GM23338 (cell line): ENCODE results near the gene NTF3. TPM values are rescaled to one million over a fixed set of nuclear protein-coding genes. Genes with fewer than 3 reads are reported as not detected.

Experiments used
- ATAC-seq: fragments of 200-7000 bp; cut with Tn5 transposase; 3 replicates; pipeline ENCODE4 v1.9.1; 2020
- DNase-seq: peaks from one replicate; pipeline ENCODE4 v3.0.0-alpha.2; 2015; ENCODE audit warnings: low spot score
- H2AFZ ChIP-seq: fragments of 200-600 bp; sonication (generic); 2 replicates; pipeline ENCODE4 v1.8.0; 2016; ENCODE audit warnings: antibody characterized with exemption, mild to moderate bottlenecking, moderate library complexity
- H3F3A ChIP-seq: fragments of 200-600 bp; sonication (generic); replicated peaks from 2 replicates; pipeline ENCODE4 v1.8.0; 2017; ENCODE audit warnings: antibody characterized with exemption, mixed run types, low read depth
- H3K27ac ChIP-seq: fragments of 200-600 bp; sonication (generic); 2 replicates; pipeline ENCODE4 v1.6.1; 2016; ENCODE audit warnings: low read depth
- H3K27me3 ChIP-seq: fragments of 200-600 bp; sonication (generic); 2 replicates; pipeline ENCODE4 v1.8.0; 2016; ENCODE audit warnings: mild to moderate bottlenecking, mixed run types, moderate library complexity; ENCODE audit not compliant: insufficient read depth
- H3K36me3 ChIP-seq: fragments of 200-600 bp; sonication (generic); 2 replicates; pipeline ENCODE4 v1.8.0; 2016; ENCODE audit warnings: mild to moderate bottlenecking; ENCODE audit not compliant: insufficient read depth
- H3K4me1 ChIP-seq: fragments of 200-600 bp; sonication (generic); 2 replicates; pipeline ENCODE4 v1.8.0; 2016; ENCODE audit warnings: mild to moderate bottlenecking, moderate library complexity; ENCODE audit not compliant: insufficient read depth
- H3K4me2 ChIP-seq: fragments of 200-600 bp; sonication (generic); 2 replicates; pipeline ENCODE4 v1.7.1; 2017; ENCODE audit warnings: mixed run types
- H3K4me3 ChIP-seq: fragments of 200-600 bp; sonication (generic); 2 replicates; pipeline ENCODE4 v1.6.1; 2016; ENCODE audit warnings: mixed run types
- H3K79me2 ChIP-seq: fragments of 200-600 bp; sonication (generic); replicated peaks from 2 replicates; pipeline ENCODE4 v1.8.0; 2017; ENCODE audit warnings: mild to moderate bottlenecking; ENCODE audit not compliant: insufficient read depth
- H3K9me2 ChIP-seq: fragments of 200-600 bp; sonication (generic); 2 replicates; pipeline ENCODE4 v1.8.0; 2017; ENCODE audit not compliant: insufficient read depth
- H4K20me1 ChIP-seq: fragments of 200-600 bp; sonication (generic); replicated peaks from 2 replicates; pipeline ENCODE4 v1.8.0; 2017; ENCODE audit warnings: mild to moderate bottlenecking; ENCODE audit not compliant: insufficient read depth
- H3K27ac Mint-ChIP-seq: 2 replicates; pipeline ENCODE4 v1.8.0; 2020; ENCODE audit warnings: inconsistent platforms, mild to moderate bottlenecking, moderate library complexity, mixed read lengths
- H3K27me3 Mint-ChIP-seq: 3 replicates; pipeline ENCODE4 v1.8.0; 2022; ENCODE audit warnings: low read depth, mild to moderate bottlenecking, moderate library complexity, mixed read lengths, inconsistent platforms; ENCODE audit not compliant: insufficient read depth, poor library complexity
- H3K36me3 Mint-ChIP-seq: 3 replicates; pipeline ENCODE4 v1.8.0; 2021; ENCODE audit warnings: low read depth, mild to moderate bottlenecking, inconsistent platforms, moderate library complexity, mixed read lengths
- H3K4me1 Mint-ChIP-seq: 3 replicates; pipeline ENCODE4 v1.8.0; 2020; ENCODE audit warnings: mild to moderate bottlenecking, inconsistent platforms, mixed read lengths
- H3K4me3 Mint-ChIP-seq: 3 replicates; pipeline ENCODE4 v1.8.0; 2021; ENCODE audit warnings: moderate library complexity, mild to moderate bottlenecking, inconsistent platforms, mixed read lengths
- H3K9me3 Mint-ChIP-seq: 3 replicates; pipeline ENCODE4 v1.8.0; 2020; ENCODE audit warnings: moderate library complexity, mild to moderate bottlenecking, inconsistent platforms, mixed read lengths
- CREB1 ChIP-seq: fragments of 250-450 bp; sonication (Bioruptor Pico); IDR thresholded peaks from 2 replicates; pipeline ENCODE4 v1.5.0; 2020; ENCODE audit warnings: low read depth, mild to moderate bottlenecking, moderate library complexity
- CTCF ChIP-seq, 2 experiments: fragments of 200-600 bp in 1 of 2; sonication (generic) in 1 of 2; conservative IDR thresholded peaks; 2 replicates each; pipeline versions ENCODE4 v1.5.1 to v1.6.1; 2016 to 2017; ENCODE audit warnings: antibody characterized with exemption in 2 of 2, low read depth in 2 of 2, mild to moderate bottlenecking in 2 of 2, moderate library complexity in 1 of 2
- ETS1 ChIP-seq: IDR thresholded peaks from 2 replicates; pipeline ENCODE4 v1.6.1; 2016; ENCODE audit warnings: antibody characterized with exemption
- EZH2 ChIP-seq: fragments of 200-600 bp; sonication (generic); IDR thresholded peaks from one replicate; pipeline ENCODE4 v1.8.0; 2017; ENCODE audit warnings: antibody characterized with exemption, mild to moderate bottlenecking, low read depth; ENCODE audit not compliant: unreplicated experiment
- EZH2phosphoT487 ChIP-seq: fragments of 200-600 bp; sonication (generic); IDR thresholded peaks from one replicate; pipeline ENCODE4 v1.8.1; 2018; ENCODE audit warnings: antibody characterized with exemption; ENCODE audit not compliant: unreplicated experiment
- JUNB ChIP-seq: IDR thresholded peaks from one replicate; pipeline ENCODE4 v1.6.1; 2016; ENCODE audit warnings: antibody characterized with exemption; ENCODE audit not compliant: unreplicated experiment
- NANOG ChIP-seq: IDR thresholded peaks from 2 replicates; pipeline ENCODE4 v1.6.1; 2016; ENCODE audit warnings: antibody characterized with exemption, borderline replicate concordance
- POLR2AphosphoS5 ChIP-seq: IDR thresholded peaks from 2 replicates; pipeline ENCODE4 v1.6.1; 2016; ENCODE audit warnings: antibody characterized with exemption, low read depth
- STAT1 ChIP-seq: IDR thresholded peaks from one replicate; pipeline ENCODE4 v1.6.1; 2016; ENCODE audit warnings: antibody characterized with exemption; ENCODE audit not compliant: unreplicated experiment
- ZNF114 ChIP-seq: fragments of 250-450 bp; sonication (Bioruptor Pico); IDR thresholded peaks from 2 replicates; pipeline ENCODE4 v1.5.0; 2020; ENCODE audit warnings: mild to moderate bottlenecking, moderate library complexity
- ZNF331 ChIP-seq: fragments of 250-450 bp; sonication (Bioruptor Pico); IDR thresholded peaks from 2 replicates; pipeline ENCODE4 v1.5.0; 2020; ENCODE audit warnings: low read depth, mild to moderate bottlenecking, moderate library complexity
- polyA plus RNA-seq: library from polyadenylated mRNA; unstranded; fragments of >200 nt; fragmentation: Nextera tagmentation; extraction: Ambion mirVana; gene quantifications from 2 replicates; pipeline ENCODE4 v1.2.1, GENCODE V29; 2016
- total RNA-seq: library from RNA; depleted of rRNA; stranded (reverse); fragments of >200 nt; shearing (Covaris generic); gene quantifications from 2 replicates; pipeline ENCODE4 v1.2.3, GENCODE V29; 2014
- TF ChIP-seq, protein P1 (sequence below): fragments of 250-450 bp; sonication (Bioruptor Pico); IDR thresholded peaks from 2 replicates; pipeline ENCODE4 v1.5.0; 2020; ENCODE audit warnings: mild to moderate bottlenecking, moderate library complexity
- TF ChIP-seq, protein P2 (sequence below): IDR thresholded peaks from one replicate; pipeline ENCODE4 v1.6.1; 2018; ENCODE audit warnings: antibody characterized with exemption; ENCODE audit not compliant: unreplicated experiment

NTF3 gene
- total and polyA plus RNA-seq, 2 experiments from 2014 or later, result 1.2 TPM; not detected in 1

GRCh38 chr12:5384015-5384414 lies 47.9 kb upstream of the NTF3 start:
- Histone ChIP-seq H2AFZ (no peak overlapping the region), H3K36me3 (no peaks in the 10 kb centered on the region), H3K79me2 (no peaks in the 10 kb centered on the region), H3K4me2 (0 out of 2 replicates have a peak overlapping the region, but pooled peaks have one; percentile 28), H3K4me3 (no peak overlapping the region), H4K20me1 (no peaks in the 10 kb centered on the region), H3K27ac (no peak overlapping the region), H3K4me1 (no peaks in the 10 kb centered on the region), H3K9me2 (peaks cover 5% of the 10 kb centered on the region; the same call in 1 of the 2 replicates), H3F3A (no peaks in the 10 kb centered on the region), H3K27me3 (no peaks in the 10 kb centered on the region)
- DNase-seq (no peak), ATAC-seq (no peak)
- Mint-ChIP-seq H3K27me3 (peaks cover 1% of the 10 kb centered on the region), H3K4me1 (peaks cover 11% of the 10 kb centered on the region), H3K27ac (no peak overlapping the region), H3K4me3 (no peak overlapping the region), H3K36me3 (no peaks in the 10 kb centered on the region), H3K9me3 (no peaks in the 10 kb centered on the region)
- TF ChIP-seq ZNF331, result no peak
- TF ChIP-seq, protein P1, sequence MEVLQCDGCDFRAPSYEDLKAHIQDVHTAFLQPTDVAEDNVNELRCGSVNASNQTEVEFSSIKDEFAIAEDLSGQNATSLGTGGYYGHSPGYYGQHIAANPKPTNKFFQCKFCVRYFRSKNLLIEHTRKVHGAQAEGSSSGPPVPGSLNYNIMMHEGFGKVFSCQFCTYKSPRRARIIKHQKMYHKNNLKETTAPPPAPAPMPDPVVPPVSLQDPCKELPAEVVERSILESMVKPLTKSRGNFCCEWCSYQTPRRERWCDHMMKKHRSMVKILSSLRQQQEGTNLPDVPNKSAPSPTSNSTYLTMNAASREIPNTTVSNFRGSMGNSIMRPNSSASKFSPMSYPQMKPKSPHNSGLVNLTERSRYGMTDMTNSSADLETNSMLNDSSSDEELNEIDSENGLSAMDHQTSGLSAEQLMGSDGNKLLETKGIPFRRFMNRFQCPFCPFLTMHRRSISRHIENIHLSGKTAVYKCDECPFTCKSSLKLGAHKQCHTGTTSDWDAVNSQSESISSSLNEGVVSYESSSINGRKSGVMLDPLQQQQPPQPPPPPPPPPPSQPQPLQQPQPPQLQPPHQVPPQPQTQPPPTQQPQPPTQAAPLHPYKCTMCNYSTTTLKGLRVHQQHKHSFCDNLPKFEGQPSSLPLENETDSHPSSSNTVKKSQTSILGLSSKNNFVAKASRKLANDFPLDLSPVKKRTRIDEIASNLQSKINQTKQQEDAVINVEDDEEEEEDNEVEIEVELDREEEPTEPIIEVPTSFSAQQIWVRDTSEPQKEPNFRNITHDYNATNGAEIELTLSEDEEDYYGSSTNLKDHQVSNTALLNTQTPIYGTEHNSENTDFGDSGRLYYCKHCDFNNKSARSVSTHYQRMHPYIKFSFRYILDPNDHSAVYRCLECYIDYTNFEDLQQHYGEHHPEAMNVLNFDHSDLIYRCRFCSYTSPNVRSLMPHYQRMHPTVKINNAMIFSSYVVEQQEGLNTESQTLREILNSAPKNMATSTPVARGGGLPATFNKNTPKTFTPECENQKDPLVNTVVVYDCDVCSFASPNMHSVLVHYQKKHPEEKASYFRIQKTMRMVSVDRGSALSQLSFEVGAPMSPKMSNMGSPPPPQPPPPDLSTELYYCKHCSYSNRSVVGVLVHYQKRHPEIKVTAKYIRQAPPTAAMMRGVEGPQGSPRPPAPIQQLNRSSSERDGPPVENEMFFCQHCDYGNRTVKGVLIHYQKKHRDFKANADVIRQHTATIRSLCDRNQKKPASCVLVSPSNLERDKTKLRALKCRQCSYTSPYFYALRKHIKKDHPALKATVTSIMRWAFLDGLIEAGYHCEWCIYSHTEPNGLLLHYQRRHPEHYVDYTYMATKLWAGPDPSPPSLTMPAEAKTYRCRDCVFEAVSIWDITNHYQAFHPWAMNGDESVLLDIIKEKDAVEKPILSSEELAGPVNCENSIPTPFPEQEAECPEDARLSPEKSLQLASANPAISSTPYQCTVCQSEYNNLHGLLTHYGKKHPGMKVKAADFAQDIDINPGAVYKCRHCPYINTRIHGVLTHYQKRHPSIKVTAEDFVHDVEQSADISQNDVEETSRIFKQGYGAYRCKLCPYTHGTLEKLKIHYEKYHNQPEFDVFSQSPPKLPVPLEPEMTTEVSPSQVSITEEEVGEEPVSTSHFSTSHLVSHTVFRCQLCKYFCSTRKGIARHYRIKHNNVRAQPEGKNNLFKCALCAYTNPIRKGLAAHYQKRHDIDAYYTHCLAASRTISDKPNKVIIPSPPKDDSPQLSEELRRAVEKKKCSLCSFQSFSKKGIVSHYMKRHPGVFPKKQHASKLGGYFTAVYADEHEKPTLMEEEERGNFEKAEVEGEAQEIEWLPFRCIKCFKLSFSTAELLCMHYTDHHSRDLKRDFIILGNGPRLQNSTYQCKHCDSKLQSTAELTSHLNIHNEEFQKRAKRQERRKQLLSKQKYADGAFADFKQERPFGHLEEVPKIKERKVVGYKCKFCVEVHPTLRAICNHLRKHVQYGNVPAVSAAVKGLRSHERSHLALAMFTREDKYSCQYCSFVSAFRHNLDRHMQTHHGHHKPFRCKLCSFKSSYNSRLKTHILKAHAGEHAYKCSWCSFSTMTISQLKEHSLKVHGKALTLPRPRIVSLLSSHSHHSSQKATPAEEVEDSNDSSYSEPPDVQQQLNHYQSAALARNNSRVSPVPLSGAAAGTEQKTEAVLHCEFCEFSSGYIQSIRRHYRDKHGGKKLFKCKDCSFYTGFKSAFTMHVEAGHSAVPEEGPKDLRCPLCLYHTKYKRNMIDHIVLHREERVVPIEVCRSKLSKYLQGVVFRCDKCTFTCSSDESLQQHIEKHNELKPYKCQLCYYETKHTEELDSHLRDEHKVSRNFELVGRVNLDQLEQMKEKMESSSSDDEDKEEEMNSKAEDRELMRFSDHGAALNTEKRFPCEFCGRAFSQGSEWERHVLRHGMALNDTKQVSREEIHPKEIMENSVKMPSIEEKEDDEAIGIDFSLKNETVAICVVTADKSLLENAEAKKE (CRISPR knock-in tag), result no peak
- TF ChIP-seq ZNF114 (CRISPR knock-in tag), result no peak
- no peak for TF ChIP-seq STAT1
- TF ChIP-seq, protein P2, sequence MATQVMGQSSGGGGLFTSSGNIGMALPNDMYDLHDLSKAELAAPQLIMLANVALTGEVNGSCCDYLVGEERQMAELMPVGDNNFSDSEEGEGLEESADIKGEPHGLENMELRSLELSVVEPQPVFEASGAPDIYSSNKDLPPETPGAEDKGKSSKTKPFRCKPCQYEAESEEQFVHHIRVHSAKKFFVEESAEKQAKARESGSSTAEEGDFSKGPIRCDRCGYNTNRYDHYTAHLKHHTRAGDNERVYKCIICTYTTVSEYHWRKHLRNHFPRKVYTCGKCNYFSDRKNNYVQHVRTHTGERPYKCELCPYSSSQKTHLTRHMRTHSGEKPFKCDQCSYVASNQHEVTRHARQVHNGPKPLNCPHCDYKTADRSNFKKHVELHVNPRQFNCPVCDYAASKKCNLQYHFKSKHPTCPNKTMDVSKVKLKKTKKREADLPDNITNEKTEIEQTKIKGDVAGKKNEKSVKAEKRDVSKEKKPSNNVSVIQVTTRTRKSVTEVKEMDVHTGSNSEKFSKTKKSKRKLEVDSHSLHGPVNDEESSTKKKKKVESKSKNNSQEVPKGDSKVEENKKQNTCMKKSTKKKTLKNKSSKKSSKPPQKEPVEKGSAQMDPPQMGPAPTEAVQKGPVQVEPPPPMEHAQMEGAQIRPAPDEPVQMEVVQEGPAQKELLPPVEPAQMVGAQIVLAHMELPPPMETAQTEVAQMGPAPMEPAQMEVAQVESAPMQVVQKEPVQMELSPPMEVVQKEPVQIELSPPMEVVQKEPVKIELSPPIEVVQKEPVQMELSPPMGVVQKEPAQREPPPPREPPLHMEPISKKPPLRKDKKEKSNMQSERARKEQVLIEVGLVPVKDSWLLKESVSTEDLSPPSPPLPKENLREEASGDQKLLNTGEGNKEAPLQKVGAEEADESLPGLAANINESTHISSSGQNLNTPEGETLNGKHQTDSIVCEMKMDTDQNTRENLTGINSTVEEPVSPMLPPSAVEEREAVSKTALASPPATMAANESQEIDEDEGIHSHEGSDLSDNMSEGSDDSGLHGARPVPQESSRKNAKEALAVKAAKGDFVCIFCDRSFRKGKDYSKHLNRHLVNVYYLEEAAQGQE, result no peak
- no peak for TF ChIP-seq ETS1
- no peak for TF ChIP-seq EZH2
- TF ChIP-seq CTCF (conservative IDR thresholded peaks at IDR 0.05; ENCODE audit: low read depth in 2 of 2), result no peak
- no peak for TF ChIP-seq POLR2AphosphoS5
- no peak for TF ChIP-seq EZH2phosphoT487
- no peak for TF ChIP-seq JUNB
- no peak for TF ChIP-seq CREB1 (CRISPR knock-in tag)
- no peak for TF ChIP-seq NANOG
